Caco-2 (cell line): ENCODE results near the gene PIM1. TPM values are rescaled to one million over a fixed set of nuclear protein-coding genes. Genes with fewer than 3 reads are reported as not detected.
A peak's percentile ranks its signal among the peaks of the same experiment; 100 is the strongest.

Source experiments
- BruUV-seq: library from RNA; stranded (reverse); fragments of 400-500 nt; replicated peaks from 2 replicates; lab custom pipeline; 2021; lab: Mats Ljungman, UMichigan
- CTCF ChIA-PET: fragments of 300-600 bp; sonication (Branson Sonifier 250); formaldehyde crosslinking; loops from one replicate; lab custom pipeline; 2022; ENCODE audit warnings: antibody characterized with exemption; lab: Charles Lee
- POLR2A ChIA-PET: fragments of 300-600 bp; sonication (Branson Sonifier 250); formaldehyde crosslinking; loops from one replicate; lab custom pipeline; 2022; ENCODE audit warnings: antibody characterized with exemption; lab: Charles Lee
- DNase-seq, 2 experiments: peaks; one replicate each; pipeline versions ENCODE4 v3.0.0 to v3.0.0-alpha.2; 2020 to 2022
- H3K27me3 ChIP-seq: replicated peaks from 2 replicates; pipeline ENCODE4 v1.6.0; 2011; ENCODE audit warnings: low read length; ENCODE audit not compliant: control insufficient read depth, insufficient read depth
- H3K36me3 ChIP-seq: 2 replicates; pipeline ENCODE4 v1.5.1; 2011; ENCODE audit warnings: low read length; ENCODE audit not compliant: control insufficient read depth, insufficient read depth
- H3K4me1 ChIP-seq: fragments of 250-450 bp; sonication (Bioruptor Pico); 2 replicates; pipeline ENCODE4 v1.5.1; 2020; ENCODE audit warnings: mild to moderate bottlenecking
- H3K4me3 ChIP-seq: 2 replicates; pipeline ENCODE4 v1.5.1; 2011; ENCODE audit warnings: low read depth, mild to moderate bottlenecking, control low read depth, low read length
- H3K9me3 ChIP-seq: fragments of 250-450 bp; sonication (Bioruptor Pico); 2 replicates; pipeline ENCODE4 v1.5.1; 2020; ENCODE audit warnings: mild to moderate bottlenecking, moderate library complexity
- H3K27ac Mint-ChIP-seq: one replicate; pipeline ENCODE4 v1.8.0; 2022; ENCODE audit warnings: mixed read lengths; ENCODE audit not compliant: unreplicated experiment
- H3K27me3 Mint-ChIP-seq: one replicate; pipeline ENCODE4 v1.8.0; 2022; ENCODE audit warnings: mixed read lengths; ENCODE audit not compliant: insufficient read depth, unreplicated experiment
- H3K36me3 Mint-ChIP-seq: one replicate; pipeline ENCODE4 v1.8.0; 2022; ENCODE audit warnings: mild to moderate bottlenecking, mixed read lengths; ENCODE audit not compliant: insufficient read depth, unreplicated experiment
- H3K4me1 Mint-ChIP-seq: one replicate; pipeline ENCODE4 v1.8.0; 2022; ENCODE audit warnings: low read depth, mixed read lengths; ENCODE audit not compliant: unreplicated experiment
- H3K4me3 Mint-ChIP-seq: one replicate; pipeline ENCODE4 v1.8.0; 2022; ENCODE audit warnings: mild to moderate bottlenecking, moderate library complexity, mixed read lengths; ENCODE audit not compliant: unreplicated experiment
- H3K9me3 Mint-ChIP-seq: one replicate; pipeline ENCODE4 v1.8.0; 2022; ENCODE audit warnings: mixed read lengths; ENCODE audit not compliant: unreplicated experiment
- intact Hi-C: fragments of 100-400 bp; cut with micrococcal nuclease; formaldehyde crosslinking; loops from one replicate; pipeline ENCODE4 v1.10.0; 2022; ENCODE audit not compliant: unreplicated experiment
- total RNA-seq: library from RNA; stranded (reverse); gene quantifications from 2 replicates; pipeline ENCODE4 v1.2.3, GENCODE V29; 2022
- TF ChIP-seq, protein P1 (sequence below), 2 experiments: fragments of 200-600 bp in 1 of 2; IDR thresholded peaks; 1 replicate in 1 of 2; 2 replicates in 1 of 2; pipeline versions ENCODE4 v1.5.1 to v1.8.0; 2011 to 2022; ENCODE audit warnings: antibody characterized with exemption in 1 of 2, control low read depth in 1 of 2, inconsistent platforms in 1 of 2, low read depth in 1 of 2, low read length in 1 of 2, mild to moderate bottlenecking in 1 of 2, moderate library complexity in 1 of 2; ENCODE audit not compliant: insufficient read depth in 1 of 2, severe bottlenecking in 1 of 2, unreplicated experiment in 1 of 2

Gene PIM1
- total RNA-seq, 1 experiment from 2014 or later = 48.3 TPM

GRCh38 chr6:37218061-37218460 is 48.1 kb downstream of the PIM1 start:
- TF ChIP-seq, protein P1, sequence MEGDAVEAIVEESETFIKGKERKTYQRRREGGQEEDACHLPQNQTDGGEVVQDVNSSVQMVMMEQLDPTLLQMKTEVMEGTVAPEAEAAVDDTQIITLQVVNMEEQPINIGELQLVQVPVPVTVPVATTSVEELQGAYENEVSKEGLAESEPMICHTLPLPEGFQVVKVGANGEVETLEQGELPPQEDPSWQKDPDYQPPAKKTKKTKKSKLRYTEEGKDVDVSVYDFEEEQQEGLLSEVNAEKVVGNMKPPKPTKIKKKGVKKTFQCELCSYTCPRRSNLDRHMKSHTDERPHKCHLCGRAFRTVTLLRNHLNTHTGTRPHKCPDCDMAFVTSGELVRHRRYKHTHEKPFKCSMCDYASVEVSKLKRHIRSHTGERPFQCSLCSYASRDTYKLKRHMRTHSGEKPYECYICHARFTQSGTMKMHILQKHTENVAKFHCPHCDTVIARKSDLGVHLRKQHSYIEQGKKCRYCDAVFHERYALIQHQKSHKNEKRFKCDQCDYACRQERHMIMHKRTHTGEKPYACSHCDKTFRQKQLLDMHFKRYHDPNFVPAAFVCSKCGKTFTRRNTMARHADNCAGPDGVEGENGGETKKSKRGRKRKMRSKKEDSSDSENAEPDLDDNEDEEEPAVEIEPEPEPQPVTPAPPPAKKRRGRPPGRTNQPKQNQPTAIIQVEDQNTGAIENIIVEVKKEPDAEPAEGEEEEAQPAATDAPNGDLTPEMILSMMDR (IDR thresholded peaks at IDR 0.05; ENCODE audit: insufficient read depth in 1 of 2, low read depth in 1 of 2, low read length in 1 of 2, severe bottlenecking in 1 of 2, unreplicated experiment in 1 of 2) = no peak
- H3K4me1 ChIP-seq = peaks cover 6% of the 10 kb centered on the region; the same call in 1 of the 2 replicates
- Mint-ChIP-seq H3K27me3 (no peaks in the 10 kb centered on the region), H3K27ac (no peak overlapping the region), H3K36me3 (peaks cover 5% of the 10 kb centered on the region), H3K4me3 (no peak overlapping the region), H3K4me1 (peaks cover 5% of the 10 kb centered on the region), H3K9me3 (no peaks in the 10 kb centered on the region)
- no peak overlapping the region for H3K4me3 ChIP-seq
- CTCF ChIA-PET = no interaction called here
- H3K36me3 ChIP-seq = no peaks in the 10 kb centered on the region
- intact Hi-C loops = no loop called here
- POLR2A ChIA-PET = no interaction called here
- no peaks in the 10 kb centered on the region for H3K9me3 ChIP-seq
- no peaks in the 10 kb centered on the region for H3K27me3 ChIP-seq
- no peak for DNase-seq
- BruUV-seq = no TSS peak

- POLR2A ChIA-PET = no interaction called here
- no peak for DNase-seq
- H3K4me3 Mint-ChIP-seq = no peak overlapping the region
- Histone ChIP-seq H3K4me1 (peaks cover 6% of the 10 kb centered on the region; the same call in 1 of the 2 replicates), H3K27me3 (no peaks in the 10 kb centered on the region), H3K9me3 (no peaks in the 10 kb centered on the region), H3K36me3 (no peaks in the 10 kb centered on the region), H3K4me3 (no peak overlapping the region)
- peaks cover 5% of the 10 kb centered on the region for H3K36me3 Mint-ChIP-seq
- CTCF ChIA-PET = no interaction called here
- no peaks in the 10 kb centered on the region for H3K27me3 Mint-ChIP-seq
- H3K27ac Mint-ChIP-seq = no peak overlapping the region
- TF ChIP-seq, protein P1 (IDR thresholded peaks at IDR 0.05; ENCODE audit: insufficient read depth in 1 of 2, low read depth in 1 of 2, low read length in 1 of 2, severe bottlenecking in 1 of 2, unreplicated experiment in 1 of 2) = no peak
- no peaks in the 10 kb centered on the region for H3K9me3 Mint-ChIP-seq
- intact Hi-C loops = no loop called here
- H3K4me1 Mint-ChIP-seq = peaks cover 7% of the 10 kb centered on the region
- BruUV-seq = no TSS peak
These were observed 48.6 kb downstream of the PIM1 start for GRCh38 chr6:37218511-37218910.

DNA sequence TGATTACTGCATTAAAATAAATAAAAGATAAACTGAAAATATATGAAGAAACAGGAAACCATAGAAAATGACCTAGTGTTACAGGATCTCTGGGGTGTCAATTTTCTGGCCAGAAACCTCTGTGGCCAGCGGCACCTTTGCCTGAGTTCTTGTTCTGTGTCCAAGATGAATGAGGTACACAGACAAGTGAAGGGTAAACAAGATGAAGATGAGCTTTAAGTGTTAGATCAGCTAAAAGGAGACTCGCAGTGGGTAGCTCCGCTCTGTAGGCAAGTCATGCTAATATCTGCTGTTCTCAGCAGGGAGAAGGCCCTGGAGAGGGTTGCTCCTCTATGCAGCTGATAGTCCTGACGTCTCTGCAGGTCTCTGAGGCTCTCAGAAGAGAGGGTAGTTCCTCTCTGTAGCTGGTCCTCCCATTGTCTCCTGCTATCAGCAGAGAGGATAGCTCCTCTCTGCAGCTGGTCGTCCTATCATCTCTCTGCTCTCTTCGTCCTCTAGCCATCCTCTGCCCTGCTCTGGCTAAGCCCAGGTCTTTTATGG is 51.7 kb downstream of the PIM1 start:
- H3K27me3 ChIP-seq = no peaks in the 10 kb centered on the region
- peak overlapping the region; percentile 66 for H3K27ac Mint-ChIP-seq
- H3K4me3 ChIP-seq = peak overlapping the region; percentile 54
- POLR2A ChIA-PET = interaction anchor here (2.4 kb wide), 1 partner anchor 36 kb away, joined by 10 read pairs; the partner anchor contains the start of gene TBC1D22B
- H3K4me3 Mint-ChIP-seq = peak overlapping the region; percentile 78
- CTCF ChIA-PET = interaction anchor here (0.6 to 2.1 kb wide), 5 partner anchors 11 to 336 kb away, joined by 3 to 14 read pairs (median 3); partner anchors contain the start of genes C6orf89, TBC1D22B and TMEM217
- TF ChIP-seq, protein P1 (IDR thresholded peaks at IDR 0.05; ENCODE audit: insufficient read depth in 1 of 2, low read depth in 1 of 2, low read length in 1 of 2, severe bottlenecking in 1 of 2, unreplicated experiment in 1 of 2) = no peak
- no TSS peak for BruUV-seq
- no peaks in the 10 kb centered on the region for H3K9me3 Mint-ChIP-seq
- H3K4me1 ChIP-seq = peaks cover 6% of the 10 kb centered on the region; the same call in 1 of the 2 replicates
- no peaks in the 10 kb centered on the region for H3K36me3 ChIP-seq
- H3K36me3 Mint-ChIP-seq = peaks cover 5% of the 10 kb centered on the region
- no peaks in the 10 kb centered on the region for H3K9me3 ChIP-seq
- no peak for DNase-seq
- intact Hi-C loops = loop anchor here (1.0 to 2.0 kb wide), 2 partner anchors 23 to 35 kb away; partner anchors contain the start of gene TBC1D22B
- H3K27me3 Mint-ChIP-seq = no peaks in the 10 kb centered on the region
- H3K4me1 Mint-ChIP-seq = peaks cover 7% of the 10 kb centered on the region
